ENCODE results near the gene HS3ST2.

GRCh38 chr16:22929461-22929860 is 115.5 kb downstream of the HS3ST2 start:
- TF ChIP-seq CTCF (IDR thresholded peaks at IDR 0.05) (no peak), POLR2A (IDR thresholded peaks at IDR 0.05; ENCODE audit: low read depth) (no peak), POLR2AphosphoS5 (IDR thresholded peaks at IDR 0.05) (no peak), EP300 (IDR thresholded peaks at IDR 0.05) (no peak)

All from esophagus muscularis mucosa (tissue), 4 donors.